Fibroblast of villous mesenchyme (primary cell): ENCODE data around the gene PDE4D. TPM values are rescaled to one million over a fixed set of nuclear protein-coding genes. Genes with fewer than 3 reads are reported as not detected.

Source experiments
- DNase-seq: peaks from one replicate; pipeline ENCODE4 v3.0.0-alpha.2; 2010; ENCODE audit warnings: low read depth
- H3K4me3 ChIP-seq: 2 replicates; pipeline ENCODE4 v1.5.1; 2011; ENCODE audit warnings: low read depth, mild to moderate bottlenecking, low read length
- total RNA-seq: library from RNA; depleted of rRNA; stranded (reverse); fragments of >200 nt; gene quantifications from 2 replicates; pipeline ENCODE4 v1.2.3, GENCODE V29; 2012
- TF ChIP-seq, protein P1 (sequence below): IDR thresholded peaks from 2 replicates; pipeline ENCODE4 v1.5.1; 2012; ENCODE audit warnings: low read depth, mild to moderate bottlenecking, low read length; ENCODE audit not compliant: insufficient read depth

The PDE4D gene
- total RNA-seq, 1 donor = 6.0 TPM

DNA sequence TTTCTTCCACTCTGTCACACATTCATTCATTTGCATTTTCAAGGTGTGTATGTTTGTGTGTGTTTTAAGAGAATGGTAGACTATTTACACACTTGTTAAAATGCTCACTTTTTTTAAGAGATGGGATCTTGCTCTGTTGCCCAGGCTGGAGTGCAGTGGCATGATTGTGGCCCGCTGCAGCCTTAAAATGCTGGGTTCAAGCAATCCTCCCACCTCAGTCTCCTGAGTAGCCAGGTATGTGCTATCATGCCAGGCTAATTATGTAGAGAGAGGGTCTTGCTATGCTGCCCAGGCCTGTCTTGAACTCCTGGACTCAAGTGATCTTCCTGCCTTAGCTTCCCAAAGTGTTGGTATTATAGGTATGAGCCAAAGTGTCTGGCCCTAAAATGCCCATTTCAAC is 173.5 kb downstream of the PDE4D start:
- TF ChIP-seq, protein P1, sequence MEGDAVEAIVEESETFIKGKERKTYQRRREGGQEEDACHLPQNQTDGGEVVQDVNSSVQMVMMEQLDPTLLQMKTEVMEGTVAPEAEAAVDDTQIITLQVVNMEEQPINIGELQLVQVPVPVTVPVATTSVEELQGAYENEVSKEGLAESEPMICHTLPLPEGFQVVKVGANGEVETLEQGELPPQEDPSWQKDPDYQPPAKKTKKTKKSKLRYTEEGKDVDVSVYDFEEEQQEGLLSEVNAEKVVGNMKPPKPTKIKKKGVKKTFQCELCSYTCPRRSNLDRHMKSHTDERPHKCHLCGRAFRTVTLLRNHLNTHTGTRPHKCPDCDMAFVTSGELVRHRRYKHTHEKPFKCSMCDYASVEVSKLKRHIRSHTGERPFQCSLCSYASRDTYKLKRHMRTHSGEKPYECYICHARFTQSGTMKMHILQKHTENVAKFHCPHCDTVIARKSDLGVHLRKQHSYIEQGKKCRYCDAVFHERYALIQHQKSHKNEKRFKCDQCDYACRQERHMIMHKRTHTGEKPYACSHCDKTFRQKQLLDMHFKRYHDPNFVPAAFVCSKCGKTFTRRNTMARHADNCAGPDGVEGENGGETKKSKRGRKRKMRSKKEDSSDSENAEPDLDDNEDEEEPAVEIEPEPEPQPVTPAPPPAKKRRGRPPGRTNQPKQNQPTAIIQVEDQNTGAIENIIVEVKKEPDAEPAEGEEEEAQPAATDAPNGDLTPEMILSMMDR = no peak
- no peak overlapping the region for H3K4me3 ChIP-seq
- DNase-seq = no peak

DNA sequence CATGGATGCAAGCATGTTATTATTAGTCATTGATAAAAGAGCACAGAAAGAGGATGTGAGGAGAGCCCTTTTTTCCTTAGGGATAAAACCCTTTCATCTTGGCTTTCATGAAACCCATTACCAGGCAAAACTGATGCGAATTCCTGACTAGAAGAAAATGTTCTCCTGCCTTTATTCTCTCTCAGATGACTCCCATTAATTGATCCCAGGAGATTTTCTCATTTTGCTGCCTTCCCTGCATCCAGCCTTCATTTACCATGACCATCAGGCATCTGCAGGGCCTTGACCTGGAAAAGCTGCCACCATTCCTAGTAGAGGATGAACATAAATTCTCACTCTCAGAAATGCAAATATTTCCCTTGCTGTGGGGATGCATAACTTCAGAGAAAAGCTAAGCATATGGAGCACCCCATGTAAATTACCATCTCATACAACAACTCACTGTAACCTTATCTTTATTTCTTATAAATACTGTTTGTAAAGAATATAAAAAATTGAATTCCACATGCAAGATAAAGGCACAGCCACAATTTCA is 176.5 kb downstream of the PDE4D start:
- TF ChIP-seq, protein P1 = no peak
- no peak overlapping the region for H3K4me3 ChIP-seq
- DNase-seq = no peak

- no peak overlapping the region for H3K4me3 ChIP-seq
- TF ChIP-seq, protein P1 = no peak
- no peak for DNase-seq
Observed at GRCh38 chr5:59716029-59716428, 177.5 kb downstream of the PDE4D start.

GRCh38 chr5:59715228-59715627 is 178.3 kb downstream of the PDE4D start:
- H3K4me3 ChIP-seq = no peak overlapping the region
- no peak for DNase-seq
- TF ChIP-seq, protein P1 = no peak

GRCh38 chr5:59713498-59713844 is 180.1 kb downstream of the PDE4D start:
- TF ChIP-seq, protein P1 = no peak
- DNase-seq = no peak

GRCh38 chr5:59712836-59713497 is 180.6 kb downstream of the PDE4D start:
- DNase-seq = no peak
- TF ChIP-seq, protein P1 = no peak
- no peak overlapping the region for H3K4me3 ChIP-seq

More at GRCh38 chr5:59713498-59713844, 180.1 kb downstream of the PDE4D start:
- no peak overlapping the region for H3K4me3 ChIP-seq

DNA sequence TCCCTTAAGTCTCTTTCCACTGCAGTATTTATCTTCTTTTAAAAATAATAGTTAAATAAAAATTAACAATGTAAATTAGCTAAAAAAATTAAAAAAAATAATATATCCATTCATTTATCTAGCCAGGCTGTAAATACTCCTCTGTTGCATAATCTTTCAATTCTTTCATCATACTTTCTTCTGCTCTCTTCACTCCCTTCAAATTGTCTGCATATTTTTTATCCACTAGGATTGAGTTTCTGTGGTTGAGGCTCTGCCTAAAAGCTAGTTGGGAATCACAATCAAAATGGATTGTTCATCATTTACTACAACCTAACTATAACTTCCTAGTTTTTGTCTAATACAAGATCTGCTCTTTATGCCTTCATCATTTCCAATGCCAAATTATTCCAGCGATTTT is 182.2 kb downstream of the PDE4D start:
- DNase-seq = peak; percentile 53
- TF ChIP-seq, protein P1 = no peak
- H3K4me3 ChIP-seq = no peak overlapping the region
